Activated CD4-positive, alpha-beta memory T cell treated with anti-CD3 and anti-CD28 coated beads, Interleukin-2, amount 10 ng/mL, durations not matched to agents 7 days and 5 days (primary cell): ENCODE measurements around the gene ENDOG. TPM values are rescaled to one million over a fixed set of nuclear protein-coding genes. Genes with fewer than 3 reads are reported as not detected.
"Not testable (repeated sequence)": the region's sequence is repeated elsewhere in the genome, so short reads cannot be mapped to it uniquely, and the experiment has no call there.

ENCODE experiments used
- CTCF ChIA-PET: fragments of 350-600 bp; sonication (Branson Sonifier 250); formaldehyde crosslinking; loops from one replicate; lab custom pipeline; 2021; ENCODE audit warnings: antibody characterized with exemption, inconsistent platforms; lab: Charles Lee
- POLR2A ChIA-PET: fragments of 350-600 bp; sonication (Branson Sonifier 250); formaldehyde crosslinking; loops from one replicate; lab custom pipeline; 2021; ENCODE audit warnings: antibody characterized with exemption; lab: Charles Lee
- DNase-seq: peaks from one replicate; pipeline ENCODE4 v3.0.0-alpha.2; 2020
- H3K27ac Mint-ChIP-seq: one replicate; pipeline ENCODE4 v1.8.0; 2021; ENCODE audit warnings: mild to moderate bottlenecking, mixed read lengths
- H3K27me3 Mint-ChIP-seq: one replicate; pipeline ENCODE4 v1.8.0; 2021; ENCODE audit warnings: mixed read lengths
- H3K36me3 Mint-ChIP-seq: one replicate; pipeline ENCODE4 v1.8.0; 2021; ENCODE audit warnings: low read depth, mixed read lengths
- H3K4me1 Mint-ChIP-seq: one replicate; pipeline ENCODE4 v1.8.0; 2021; ENCODE audit warnings: mixed read lengths
- H3K4me3 Mint-ChIP-seq: one replicate; pipeline ENCODE4 v1.8.0; 2021; ENCODE audit warnings: mild to moderate bottlenecking, mixed read lengths
- H3K9me3 Mint-ChIP-seq: one replicate; pipeline ENCODE4 v1.8.0; 2021; ENCODE audit warnings: mixed read lengths
- total RNA-seq, 2 experiments: library from RNA; stranded (reverse); gene quantifications; one replicate each; pipeline ENCODE4 v1.2.3, GENCODE V29; 2021

Gene ENDOG
- 10 to 100 TPM; 16.7 to 19.1 TPM for total RNA-seq

GRCh38 chr9:128818099-128818838 lies at the start of gene ENDOG:
TSS of gene ENDOG (plus strand) at chr9:128818500. CDS start at chr9:128818685, 185 bp downstream.
- Mint-ChIP-seq H3K4me1 (peaks cover 16% of the 10 kb centered on the region), H3K27ac (peak within 1 kb of the TSS; percentile 85), H3K36me3 (peaks cover 18% of the 10 kb centered on the region), H3K27me3 (no peaks in the 10 kb centered on the region), H3K4me3 (peak within 1 kb of the TSS; percentile 81), H3K9me3 (no peaks in the 10 kb centered on the region)
- peak; percentile 98 for DNase-seq
- ChIA-PET POLR2A (interaction anchor here (0.6 to 4.9 kb wide), 19 partner anchors 8 to 268 kb away, joined by 3 to 37 read pairs (median 5); partner anchors contain the start of genes DOLPP1, KYAT1, LRRC8A and SET), CTCF (interaction anchor here (0.5 to 3.9 kb wide), 75 partner anchors 8 to 808 kb away, joined by 3 to 59 read pairs (median 4); partner anchors contain the start of genes CIZ1, DOLK, DOLPP1 and DYNC2I2)

- no peaks in the 10 kb centered on the region for H3K27me3 Mint-ChIP-seq
- H3K9me3 Mint-ChIP-seq, result no peaks in the 10 kb centered on the region
- ChIA-PET CTCF (no interaction called here), POLR2A (interaction anchor here (1.1 kb wide), 1 partner anchor 20 kb away, joined by 5 read pairs; no protein-coding TSS in a partner anchor)
- H3K27ac Mint-ChIP-seq, result no peak overlapping the region
- peaks cover 3% of the 10 kb centered on the region for H3K36me3 Mint-ChIP-seq
- no peak overlapping the region for H3K4me3 Mint-ChIP-seq
- no peak for DNase-seq
- H3K4me1 Mint-ChIP-seq, result peaks cover 21% of the 10 kb centered on the region
These were observed 49.7 kb upstream of the ENDOG start for GRCh38 chr9:128768606-128769005.

DNA sequence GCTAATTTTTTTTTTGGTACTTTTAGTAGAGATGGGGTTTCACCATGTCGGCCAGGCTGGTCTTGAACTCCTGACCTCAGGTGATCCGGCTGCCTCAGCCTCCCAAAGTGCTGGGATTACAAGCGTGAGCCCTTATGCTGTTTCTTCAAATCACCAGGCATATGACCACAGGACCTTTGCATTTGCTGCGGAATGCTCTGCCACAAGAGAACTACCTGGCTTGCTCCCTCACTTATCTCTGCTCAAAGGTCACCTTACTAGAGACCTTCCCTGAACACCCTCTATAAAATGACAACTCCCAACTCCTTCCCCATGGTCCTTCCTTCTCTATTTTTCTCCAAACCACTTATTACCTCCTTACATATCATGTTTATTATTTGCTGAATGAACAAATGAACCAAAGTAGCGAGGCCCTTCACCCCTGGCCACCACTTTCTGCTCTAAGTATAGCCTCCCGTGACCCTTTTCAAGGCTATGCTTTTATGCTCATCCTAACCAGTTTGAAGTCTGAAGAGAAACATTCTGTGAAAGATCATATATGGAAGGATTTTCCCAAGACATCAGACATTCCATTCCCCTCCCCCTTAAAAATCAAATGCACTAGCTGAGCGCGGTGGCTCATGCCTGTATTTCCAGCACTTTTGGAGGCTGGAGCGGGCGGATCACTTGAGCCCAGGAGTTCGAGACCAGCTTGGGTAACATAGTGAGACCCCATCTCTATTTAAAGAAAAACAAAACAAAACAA lies 47.8 kb upstream of the ENDOG start:
- peaks cover 3% of the 10 kb centered on the region for H3K36me3 Mint-ChIP-seq
- peak overlapping the region; percentile 94 for H3K27ac Mint-ChIP-seq
- H3K4me3 Mint-ChIP-seq, result peak overlapping the region; percentile 98
- no peaks in the 10 kb centered on the region for H3K27me3 Mint-ChIP-seq
- CTCF ChIA-PET, result interaction anchor here (0.8 to 2.2 kb wide), 7 partner anchors 11 to 63 kb away, joined by 3 to 6 read pairs (median 4); partner anchors contain the start of genes ENDOG and ZDHHC12
- H3K9me3 Mint-ChIP-seq, result no peaks in the 10 kb centered on the region
- H3K4me1 Mint-ChIP-seq, result peaks cover 21% of the 10 kb centered on the region
- DNase-seq, result no peak
- POLR2A ChIA-PET, result interaction anchor here (0.7 to 3.1 kb wide), 12 partner anchors 9 to 408 kb away, joined by 3 to 28 read pairs (median 4); partner anchors contain the start of genes ENDOG, SPTAN1 and ZDHHC12

DNA sequence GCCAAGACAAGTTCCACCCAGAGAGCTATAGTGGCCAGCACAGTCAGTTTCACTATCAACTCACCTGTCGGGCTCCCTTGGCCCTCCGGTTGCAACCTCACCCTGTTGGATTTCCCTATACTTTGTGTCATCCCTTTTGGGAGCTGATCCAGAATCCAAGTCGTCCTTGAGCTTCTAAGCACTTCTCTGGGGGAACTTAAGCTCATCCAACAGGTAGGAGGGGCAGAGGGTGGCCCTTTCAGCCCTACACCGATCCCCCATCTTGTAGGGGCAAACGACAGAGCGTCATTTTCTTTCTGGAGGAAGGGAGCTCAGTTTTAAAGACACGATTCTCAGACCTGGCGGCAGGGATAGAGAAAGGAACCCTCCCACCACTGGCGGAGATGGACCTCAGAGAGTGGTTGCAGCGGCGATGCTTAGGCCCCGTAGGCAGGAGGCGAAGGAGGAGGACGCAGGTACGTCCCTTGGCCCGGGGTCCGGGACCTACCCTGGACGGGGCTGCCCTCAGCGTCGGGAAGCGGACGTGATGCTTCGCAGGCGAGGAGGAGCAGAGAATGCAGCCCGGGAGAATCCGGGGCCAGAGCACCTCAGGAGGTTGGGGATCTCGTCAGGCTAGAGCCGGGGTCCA lies 47.1 kb upstream of the ENDOG start:
- Mint-ChIP-seq H3K4me1 (peaks cover 21% of the 10 kb centered on the region), H3K9me3 (no peaks in the 10 kb centered on the region), H3K27ac (peak overlapping the region; percentile 94), H3K36me3 (peaks cover 3% of the 10 kb centered on the region), H3K27me3 (no peaks in the 10 kb centered on the region), H3K4me3 (peak overlapping the region; percentile 98)
- peak; percentile 27 for DNase-seq
- ChIA-PET CTCF (interaction anchor here (0.8 to 2.2 kb wide), 6 partner anchors 10 to 47 kb away, joined by 3 to 6 read pairs (median 4); partner anchors contain the start of genes ENDOG and ZDHHC12), POLR2A (interaction anchor here (0.7 to 3.1 kb wide), 14 partner anchors 9 to 409 kb away, joined by 3 to 28 read pairs (median 4); partner anchors contain the start of genes ENDOG, SPOUT1, SPTAN1 and TBC1D13)

DNA sequence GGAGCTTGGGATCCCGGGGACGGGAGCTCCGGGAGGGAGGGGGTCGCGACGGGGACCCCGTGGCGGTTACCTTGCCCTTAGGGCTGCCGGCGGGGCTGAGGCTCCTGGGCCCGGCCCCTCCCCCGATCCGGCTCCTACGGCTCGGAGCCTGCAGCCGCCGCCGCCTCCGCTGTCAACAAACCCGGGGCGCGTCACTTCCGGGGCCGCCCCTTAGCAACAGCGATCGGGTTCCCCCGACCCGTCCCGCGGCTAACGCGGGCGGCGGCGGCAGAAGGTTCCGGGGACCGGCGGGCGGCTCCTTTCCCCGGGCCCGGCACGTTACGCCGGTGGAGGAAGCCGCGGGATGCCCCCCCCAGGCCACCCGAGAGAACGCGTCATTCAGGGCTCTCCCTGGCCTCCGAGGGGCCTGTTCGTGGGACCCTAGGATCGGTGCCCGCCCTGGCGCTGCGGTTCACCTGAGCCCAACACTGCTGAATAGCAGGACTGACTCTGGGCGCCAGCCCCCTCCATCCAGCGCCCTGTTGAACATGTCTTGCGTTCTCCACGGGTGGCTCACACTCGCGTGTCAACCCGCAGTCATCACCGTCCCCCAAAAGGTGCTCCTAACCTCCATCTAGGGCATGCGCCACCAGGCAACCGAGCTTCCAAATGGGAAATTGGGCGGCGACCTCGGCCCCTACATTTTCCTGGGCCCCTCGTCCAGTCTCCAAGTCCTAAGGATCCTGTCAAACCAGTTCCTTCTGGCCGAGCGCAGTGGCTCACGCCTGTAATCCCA lies 46.4 kb upstream of the ENDOG start, which contains the start of gene ZER1:
Gene ZER1, minus strand, starts transcription at position 183 of the 775 bp plus-strand sequence. CDS start 16,362 bp downstream, outside the sequence.
- peaks cover 21% of the 10 kb centered on the region for H3K4me1 Mint-ChIP-seq
- peak within 1 kb of the TSS; percentile 98 for H3K4me3 Mint-ChIP-seq
- CTCF ChIA-PET, result interaction anchor here (1.0 to 1.4 kb wide), 4 partner anchors 16 to 48 kb away, joined by 4 to 6 read pairs (median 5); partner anchors contain the start of genes ENDOG and ZDHHC12
- no peaks in the 10 kb centered on the region for H3K9me3 Mint-ChIP-seq
- H3K36me3 Mint-ChIP-seq, result peaks cover 3% of the 10 kb centered on the region
- peak; percentile 94 for DNase-seq
- H3K27me3 Mint-ChIP-seq, result no peaks in the 10 kb centered on the region
- H3K27ac Mint-ChIP-seq, result peak within 1 kb of the TSS; percentile 94
- POLR2A ChIA-PET, result interaction anchor here (0.8 to 3.1 kb wide), 13 partner anchors 10 to 409 kb away, joined by 3 to 28 read pairs (median 4); partner anchors contain the start of genes ENDOG, SPOUT1, TBC1D13 and ZDHHC12

DNA sequence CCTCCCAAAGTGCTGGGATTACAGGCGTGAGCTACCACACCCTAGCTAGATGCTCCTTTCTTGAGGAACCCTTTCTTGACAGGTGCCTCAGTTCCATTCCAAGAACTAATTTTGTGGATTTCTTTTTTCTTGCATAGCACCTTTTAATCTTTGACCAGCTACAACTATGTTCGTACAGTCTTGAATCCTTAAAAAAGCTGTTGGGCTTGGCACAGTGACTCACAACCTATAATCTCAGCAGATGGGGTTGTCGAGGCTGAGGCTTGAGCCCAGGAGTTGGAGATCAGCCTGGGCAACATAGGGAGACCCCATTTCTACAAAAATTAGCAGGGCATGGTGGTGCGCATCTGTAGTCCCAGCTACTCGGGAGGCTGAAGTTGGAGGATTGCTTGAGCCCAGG lies 45.3 kb upstream of the ENDOG start:
- no peaks in the 10 kb centered on the region for H3K9me3 Mint-ChIP-seq
- peak overlapping the region; percentile 21 for H3K4me3 Mint-ChIP-seq
- H3K27me3 Mint-ChIP-seq, result no peaks in the 10 kb centered on the region
- H3K27ac Mint-ChIP-seq, result no peak overlapping the region
- H3K4me1 Mint-ChIP-seq, result peaks cover 21% of the 10 kb centered on the region
- DNase-seq, result no peak
- no peaks in the 10 kb centered on the region for H3K36me3 Mint-ChIP-seq
- ChIA-PET CTCF (interaction anchor here (1.2 kb wide), 1 partner anchor 45 kb away, joined by 6 read pairs; the partner anchor contains the start of gene ENDOG), POLR2A (interaction anchor here (0.9 to 3.1 kb wide), 5 partner anchors 9 to 48 kb away, joined by 3 to 28 read pairs (median 14); partner anchors contain the start of gene ZDHHC12)

GRCh38 chr9:128774804-128775203 lies 43.5 kb upstream of the ENDOG start:
- CTCF ChIA-PET, result interaction anchor here (0.7 kb wide), 1 partner anchor 15 kb away, joined by 3 read pairs; no protein-coding TSS in a partner anchor
- peaks cover 19% of the 10 kb centered on the region for H3K4me1 Mint-ChIP-seq
- H3K9me3 Mint-ChIP-seq, result no peaks in the 10 kb centered on the region
- H3K27ac Mint-ChIP-seq, result no peak overlapping the region
- POLR2A ChIA-PET, result no interaction called here
- no peaks in the 10 kb centered on the region for H3K36me3 Mint-ChIP-seq
- no peaks in the 10 kb centered on the region for H3K27me3 Mint-ChIP-seq
- H3K4me3 Mint-ChIP-seq, result no peak overlapping the region
- DNase-seq, result no peak

GRCh38 chr9:128780093-128780492 lies 38.2 kb upstream of the ENDOG start:
- CTCF ChIA-PET, H3K27ac Mint-ChIP-seq, DNase-seq, H3K36me3 Mint-ChIP-seq, POLR2A ChIA-PET, H3K27me3 Mint-ChIP-seq, H3K9me3 Mint-ChIP-seq, H3K4me3 Mint-ChIP-seq, H3K4me1 Mint-ChIP-seq: not testable (repeated sequence)

DNA sequence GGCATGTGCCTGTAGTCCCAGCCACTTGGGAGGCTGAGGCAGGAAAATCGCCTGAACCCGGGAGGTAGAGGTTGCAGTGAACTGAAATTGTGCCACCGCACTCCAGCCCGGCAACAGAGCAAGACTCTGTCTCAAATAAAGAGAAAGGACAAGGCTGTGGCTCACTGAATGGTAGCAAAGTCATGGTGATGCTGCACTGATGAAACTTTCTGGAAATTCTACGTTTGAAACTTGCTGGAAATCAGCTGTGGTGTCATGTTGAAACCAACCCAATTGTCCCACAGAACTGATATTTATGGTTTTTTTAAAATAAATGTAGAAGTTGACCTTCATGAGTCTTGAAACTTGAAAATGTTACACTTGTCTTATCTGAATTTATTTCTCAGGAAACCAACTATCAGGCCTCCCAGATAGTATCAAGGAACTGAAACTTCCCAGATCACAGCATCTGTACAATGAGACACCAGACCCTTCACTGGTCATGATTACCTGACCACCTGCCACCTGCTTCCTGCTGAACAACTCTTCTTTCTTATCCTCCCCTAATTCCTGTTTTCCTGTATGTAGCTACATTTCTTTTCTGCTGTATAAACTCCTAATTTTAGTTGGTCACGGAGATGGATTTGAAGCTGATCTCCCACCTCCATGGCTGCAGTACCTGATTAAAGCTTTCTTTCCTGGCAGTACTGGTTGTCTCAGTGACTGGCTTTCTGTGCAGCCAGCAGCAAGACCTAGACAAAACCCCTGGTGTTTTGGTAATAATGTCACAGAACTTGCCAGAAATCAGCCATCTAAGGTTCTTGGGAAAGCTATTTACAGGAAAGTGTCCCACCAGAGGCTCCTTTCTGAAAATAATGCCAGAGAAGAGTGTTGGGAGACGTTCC lies 36.9 kb upstream of the ENDOG start:
- no peak for DNase-seq
- peaks cover under 1% of the 10 kb centered on the region for H3K4me1 Mint-ChIP-seq
- ChIA-PET POLR2A (interaction anchor here (1.6 kb wide), 1 partner anchor 9 kb away, joined by 14 read pairs; the partner anchor contains the start of gene ZER1), CTCF (interaction anchor here (0.6 to 1.6 kb wide), 4 partner anchors 10 to 487 kb away, joined by 3 to 4 read pairs (median 4); partner anchors contain the start of gene ENDOG)
- peaks cover 2% of the 10 kb centered on the region for H3K9me3 Mint-ChIP-seq
- H3K27ac Mint-ChIP-seq, result no peak overlapping the region
- no peak overlapping the region for H3K4me3 Mint-ChIP-seq
- H3K36me3 Mint-ChIP-seq, result no peaks in the 10 kb centered on the region
- H3K27me3 Mint-ChIP-seq, result no peaks in the 10 kb centered on the region

GRCh38 chr9:128782669-128783068 lies 35.6 kb upstream of the ENDOG start:
- H3K27ac Mint-ChIP-seq, result no peak overlapping the region
- DNase-seq, result no peak
- H3K9me3 Mint-ChIP-seq, result peaks cover 2% of the 10 kb centered on the region
- CTCF ChIA-PET, result interaction anchor here (1.6 to 1.8 kb wide), 2 partner anchors 12 to 36 kb away, joined by 3 to 4 read pairs; partner anchors contain the start of gene ENDOG
- H3K27me3 Mint-ChIP-seq, result no peaks in the 10 kb centered on the region
- H3K4me1 Mint-ChIP-seq, result peaks cover 5% of the 10 kb centered on the region
- no peaks in the 10 kb centered on the region for H3K36me3 Mint-ChIP-seq
- H3K4me3 Mint-ChIP-seq, result no peak overlapping the region
- POLR2A ChIA-PET, result interaction anchor here (1.6 kb wide), 1 partner anchor 11 kb away, joined by 14 read pairs; the partner anchor contains the start of gene ZER1
